Transverse colon (tissue), 4 donors: ENCODE results near the gene FILIP1L.

Source experiments
- CTCF ChIP-seq, 5 experiments: fragments of 200-600 bp in 3 of 5; fragments of 450-650 bp in 2 of 5; sonication (generic) in 3 of 5; IDR thresholded peaks; 1 replicate in 2 of 5; 2 replicates in 3 of 5; pipeline ENCODE4 v1.5.1; 2016 to 2017; ENCODE audit warnings: antibody characterized with exemption in 5 of 5, inconsistent platforms in 3 of 5, mild to moderate bottlenecking in 2 of 5, moderate library complexity in 1 of 5
- POLR2A ChIP-seq: fragments of 450-650 bp; IDR thresholded peaks from one replicate; pipeline ENCODE4 v1.6.1; 2016; ENCODE audit warnings: antibody characterized with exemption, mild to moderate bottlenecking, moderate library complexity
- POLR2AphosphoS5 ChIP-seq, 3 donors: sonication (generic); formaldehyde crosslinking; IDR thresholded peaks; one replicate each; pipeline ENCODE4 v1.6.1; 2016; ENCODE audit warnings: antibody characterized with exemption in 3 of 3

- TF ChIP-seq POLR2AphosphoS5 (IDR thresholded peaks at IDR 0.05) (no peak), CTCF (IDR thresholded peaks at IDR 0.05) (no peak), POLR2A (no peak)
Measured at GRCh38 chr3:100093831-100094230, 20.5 kb downstream of the FILIP1L start.
